VCaP (cell line): Measurements from ENCODE around the gene MMP28.

Source experiments
- H3K27ac ChIP-seq: fragments of 450-650 bp; 2 replicates; pipeline ENCODE4 v1.5.1; 2017
- CTCF ChIP-seq: fragments of 450-650 bp; conservative IDR thresholded peaks from 2 replicates; pipeline ENCODE4 v1.5.1; 2017; ENCODE audit warnings: mild to moderate bottlenecking, moderate library complexity

The MMP28 gene

DNA sequence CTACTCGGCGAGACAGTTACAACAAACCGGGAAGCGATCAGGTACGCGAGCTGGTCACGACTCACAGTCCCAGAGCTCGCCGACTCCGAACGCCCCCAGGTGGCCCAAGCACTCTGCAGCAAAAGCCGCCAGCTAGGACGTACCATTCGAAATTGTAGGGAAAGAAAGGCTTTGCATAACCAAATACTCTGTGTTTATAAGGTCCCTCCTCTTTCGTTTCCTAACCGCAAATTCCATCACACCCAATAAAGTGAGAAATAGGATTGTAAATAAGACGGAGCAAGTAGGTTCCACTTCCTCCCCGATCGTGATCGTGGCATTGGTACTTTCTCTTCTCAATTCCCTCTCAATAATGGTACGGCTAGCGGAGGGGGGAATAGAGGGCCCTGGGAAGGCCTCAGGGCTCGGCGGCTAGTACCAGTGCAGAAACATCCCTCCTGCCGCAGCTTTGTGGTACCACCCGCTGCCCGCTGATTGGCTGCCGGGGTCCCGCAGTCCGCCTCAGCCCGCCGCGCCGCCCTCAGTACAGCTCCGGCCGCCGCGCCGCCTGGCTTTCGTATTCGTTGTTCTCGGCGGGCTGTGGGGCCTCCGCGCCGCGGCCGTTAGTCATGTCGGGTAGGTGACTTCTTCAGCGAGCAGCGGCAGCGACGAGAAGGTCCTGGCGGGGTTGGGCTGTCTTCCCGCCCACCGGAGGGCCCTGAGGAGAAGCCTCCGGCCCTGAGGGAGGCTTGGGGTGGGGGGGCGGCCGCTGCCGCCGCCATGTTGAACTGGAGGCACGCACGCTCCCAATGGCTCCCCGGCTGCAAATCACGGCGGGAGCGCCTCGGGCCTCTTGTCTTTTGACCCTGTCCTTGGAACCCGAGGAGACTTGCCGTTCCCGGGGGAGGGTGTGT, 13.8 kb upstream of the MMP28 start, which contains the start of gene TAF15:
Gene TAF15, plus strand, starts transcription at position 523 of the 893 bp plus-strand sequence. Its CDS starts 86 bp downstream, at position 609.
- TF ChIP-seq CTCF, result peak; percentile 98
- H3K27ac ChIP-seq, result peak within 1 kb of the TSS; percentile 98

- peak overlapping the region; percentile 98 for H3K27ac ChIP-seq
- TF ChIP-seq CTCF, result no peak
These were observed 13.0 kb upstream of the MMP28 start for GRCh38 chr17:35808240-35808961.

- no peak for TF ChIP-seq CTCF
- H3K27ac ChIP-seq, result peak overlapping the region; percentile 98
These were observed 12.1 kb upstream of the MMP28 start for GRCh38 chr17:35807371-35808144.

GRCh38 chr17:35804658-35805192, 9.3 kb upstream of the MMP28 start:
- TF ChIP-seq CTCF, result peak; percentile 100

GRCh38 chr17:35801583-35802224, 6.3 kb upstream of the MMP28 start:
- H3K27ac ChIP-seq, result peak overlapping the region; percentile 94
- TF ChIP-seq CTCF, result no peak

More at GRCh38 chr17:35804658-35805192, 9.3 kb upstream of the MMP28 start:
- H3K27ac ChIP-seq, result peak overlapping the region; percentile 35; the same call in 1 of the 2 replicates

GRCh38 chr17:35799942-35800341, 4.5 kb upstream of the MMP28 start:
- peak overlapping the region; percentile 94 for H3K27ac ChIP-seq

More at GRCh38 chr17:35799942-35800341, 4.5 kb upstream of the MMP28 start:
- no peak for TF ChIP-seq CTCF
